HS-5 (cell line): ENCODE data around the gene LRP1B.

Source experiments
- DNase-seq: peaks from one replicate; pipeline ENCODE4 v3.0.0-alpha.2; 2012; ENCODE audit warnings: low read depth

Gene LRP1B

DNA sequence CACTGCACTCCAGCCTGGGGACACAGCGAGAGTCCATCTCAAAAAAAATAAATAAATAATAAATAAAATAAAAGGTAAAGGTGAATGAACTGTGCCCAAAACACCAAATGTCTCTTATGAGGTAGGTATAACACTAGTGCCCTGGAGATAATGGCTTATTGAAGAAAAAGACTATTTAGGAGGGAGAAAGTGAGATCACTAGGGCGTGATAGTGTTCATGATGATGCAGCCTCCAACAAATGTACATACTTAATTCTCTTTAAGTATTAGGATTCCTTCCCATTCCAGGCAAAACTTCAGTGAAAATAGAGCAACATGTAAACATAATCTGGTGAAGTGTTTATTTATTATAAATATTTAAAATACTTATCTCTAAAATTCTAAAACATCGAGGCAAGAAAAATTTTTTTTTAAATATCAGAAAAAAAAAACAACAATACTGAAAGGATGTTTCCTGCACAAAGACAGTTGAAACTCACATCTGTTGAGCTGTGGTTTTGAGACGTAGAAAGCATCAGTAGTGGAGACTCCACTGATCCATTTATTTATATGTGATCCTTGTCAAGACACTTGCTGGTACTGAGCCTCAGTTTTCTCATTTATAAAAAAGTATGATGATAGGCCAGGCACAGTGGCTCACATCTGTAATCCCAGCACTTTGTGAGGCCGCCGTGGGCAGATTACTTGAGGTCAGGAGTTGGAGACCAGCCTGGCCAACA is 183.3 kb downstream of the LRP1B start:
- DNase-seq, result no peak

DNA sequence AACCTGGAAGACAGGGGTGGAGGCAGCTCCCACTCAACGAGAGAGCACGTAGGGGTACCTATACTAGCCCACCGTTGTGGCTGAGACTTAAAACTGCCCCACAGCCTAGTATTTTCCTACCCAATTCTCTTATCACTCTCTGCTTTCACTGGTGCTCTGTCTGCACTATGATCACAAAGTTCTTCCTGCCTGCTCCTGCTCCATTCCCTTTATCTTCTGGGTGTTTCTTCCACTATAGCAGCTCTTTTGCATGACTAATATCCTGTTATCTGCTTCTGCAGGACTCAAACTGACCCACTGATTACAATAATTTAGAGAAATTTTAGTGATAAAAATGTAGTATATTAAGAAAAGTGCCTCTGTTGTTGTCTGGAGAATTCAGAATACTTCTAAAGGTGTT is 184.8 kb downstream of the LRP1B start:
- no peak for DNase-seq

DNA sequence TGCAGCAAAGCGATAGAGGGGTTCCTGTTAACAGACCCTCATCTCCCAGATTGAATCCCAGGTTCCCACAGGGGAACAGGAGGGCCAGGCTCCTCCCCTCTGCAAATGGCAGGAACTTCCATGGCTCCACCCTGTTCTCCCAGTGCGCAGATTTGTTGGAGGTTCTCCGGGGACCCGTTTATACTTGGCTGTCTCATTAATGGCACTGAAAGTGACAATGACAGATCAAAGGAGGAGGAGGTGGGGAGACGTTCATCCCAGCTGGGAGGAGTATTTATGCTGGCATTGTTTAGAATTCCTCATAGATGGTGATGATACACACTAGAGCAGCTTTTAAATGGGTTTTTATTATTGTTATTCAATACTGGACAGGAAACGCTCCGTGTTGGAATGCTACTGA is 186.9 kb downstream of the LRP1B start:
- no peak for DNase-seq

DNA sequence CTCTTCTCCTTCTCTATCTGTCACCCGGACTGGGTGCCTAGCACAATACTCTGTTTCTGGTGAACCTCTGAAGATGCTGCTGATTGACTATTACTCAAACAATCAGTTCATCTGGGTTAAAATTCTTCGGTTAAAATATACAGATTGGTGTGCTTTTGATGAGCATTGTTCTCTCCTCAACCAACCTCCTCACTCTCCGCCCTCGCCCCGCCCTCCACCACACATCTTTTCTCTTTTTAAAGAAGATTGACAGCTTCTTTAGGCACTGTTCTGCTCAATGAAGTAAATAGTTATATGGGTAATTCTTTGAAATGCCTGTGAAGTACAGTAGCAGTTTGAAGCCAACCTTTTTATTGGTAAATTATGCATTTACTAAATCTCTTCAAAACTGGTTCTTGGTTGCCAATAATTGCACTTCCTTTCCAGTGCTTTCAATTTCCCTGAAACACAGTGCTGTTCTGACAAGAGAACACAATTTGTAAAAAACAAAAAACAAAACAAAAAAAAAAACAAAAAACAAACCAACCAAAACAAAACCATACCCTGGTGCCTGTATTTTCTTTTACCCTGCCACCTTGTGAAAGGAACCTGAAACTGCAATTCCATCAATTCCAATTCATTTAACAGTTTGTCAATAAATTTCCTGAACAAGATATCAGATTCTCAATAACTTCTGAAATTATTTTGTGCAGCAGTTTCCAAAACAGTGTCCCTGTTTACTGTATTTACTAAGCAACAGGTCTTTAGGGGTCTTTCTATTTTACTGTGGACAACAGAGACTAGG is 188.6 kb downstream of the LRP1B start:
- DNase-seq, result no peak

DNA sequence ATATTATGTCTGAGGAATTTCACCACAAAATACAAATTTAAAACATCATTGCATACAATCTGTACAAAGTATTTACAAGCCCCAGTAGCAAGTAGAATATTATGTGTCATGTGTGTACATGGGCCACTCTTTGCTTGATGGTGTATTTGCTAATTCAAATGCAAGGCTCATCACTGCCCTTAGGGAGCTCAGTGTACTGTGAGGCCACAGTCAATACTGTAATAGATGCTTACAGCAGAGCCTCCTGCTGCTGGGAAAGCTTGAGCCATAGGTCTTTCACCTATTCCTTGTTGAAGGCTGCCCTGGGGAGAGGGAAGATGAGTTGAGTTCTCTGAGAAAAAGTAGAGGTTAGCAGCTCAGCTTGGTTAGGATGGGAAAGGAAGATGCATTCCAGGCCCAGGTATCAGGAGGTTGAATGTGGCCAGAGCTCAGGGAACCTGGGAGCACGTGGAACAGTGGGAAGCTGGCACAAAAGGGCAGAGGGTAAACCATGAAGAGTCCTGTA is 189.6 kb downstream of the LRP1B start:
- no peak for DNase-seq

DNA sequence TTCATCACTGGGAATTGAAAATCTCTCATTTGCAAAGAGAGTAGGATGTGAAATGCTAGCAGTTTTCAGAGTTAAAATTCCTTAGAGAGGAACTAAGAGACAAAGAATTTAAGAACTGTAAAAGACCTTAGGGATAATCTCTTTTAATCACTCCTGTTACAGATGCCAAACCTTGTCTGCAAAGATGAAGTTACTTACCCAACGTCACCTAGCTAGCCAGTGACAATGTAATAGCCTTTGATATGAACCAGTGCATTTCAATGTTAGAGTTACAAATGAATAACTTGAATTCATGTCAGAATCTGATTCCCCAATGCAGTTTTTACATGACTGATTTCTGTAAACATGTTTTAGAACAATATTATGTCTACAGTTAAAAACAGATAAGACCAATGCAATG is 190.1 kb downstream of the LRP1B start:
- DNase-seq, result no peak

DNA sequence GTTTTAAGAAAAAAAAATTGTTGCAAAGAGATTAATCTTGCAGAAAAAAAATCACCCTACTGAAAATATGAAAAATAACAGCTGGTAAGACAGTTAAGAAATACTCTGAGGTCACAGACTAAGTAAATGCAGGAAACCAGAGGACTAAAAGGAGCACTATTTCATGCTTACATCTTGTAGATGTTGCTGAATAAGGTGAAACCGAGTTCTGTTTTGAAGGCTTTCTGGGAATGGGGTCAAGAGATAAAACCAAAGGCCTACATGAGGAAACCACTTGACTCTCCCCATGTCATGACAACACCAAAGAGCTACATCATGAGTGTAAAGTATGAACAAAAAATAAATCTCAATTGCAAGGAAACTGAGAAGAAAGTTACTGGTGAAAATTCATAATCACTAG is 197.6 kb downstream of the LRP1B start:
- DNase-seq, result no peak

DNA sequence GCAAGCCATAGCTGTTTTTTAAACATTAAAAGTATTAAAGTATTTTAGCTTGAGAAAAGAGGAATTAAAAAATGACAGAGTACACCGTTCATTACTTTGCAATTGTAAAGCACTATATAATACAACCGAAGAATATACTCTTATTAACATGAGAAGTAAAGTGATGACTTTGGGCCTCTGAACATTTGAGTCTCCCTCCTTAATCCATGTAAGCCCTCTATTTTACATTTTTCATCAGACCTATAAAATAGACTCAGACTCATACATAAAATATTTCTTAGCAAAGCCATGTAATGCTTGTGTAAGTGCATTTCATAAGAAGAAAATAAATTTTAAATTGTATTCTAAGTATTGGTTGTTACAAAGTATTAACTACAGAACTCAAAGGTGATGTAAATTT is 198.6 kb downstream of the LRP1B start:
- DNase-seq, result no peak

DNA sequence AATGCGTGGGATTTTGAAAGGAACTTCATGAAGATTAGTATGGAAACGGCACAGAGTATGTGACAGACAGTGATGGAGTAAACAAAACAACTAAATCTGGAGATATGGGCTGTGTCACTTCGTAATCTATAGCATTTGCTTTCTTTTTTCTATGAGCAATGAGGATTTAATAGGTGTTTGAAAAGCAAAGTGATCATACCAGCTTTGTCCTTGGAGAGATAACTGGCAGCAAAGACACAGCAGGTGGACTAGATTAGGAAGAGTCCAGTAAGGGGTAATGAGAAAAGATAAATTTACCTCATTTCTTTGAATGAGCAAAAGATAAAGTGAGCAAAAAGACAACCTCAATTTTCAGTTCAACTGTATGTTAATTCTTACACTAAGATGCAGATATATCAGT is 199.0 kb downstream of the LRP1B start:
- DNase-seq, result no peak

DNA sequence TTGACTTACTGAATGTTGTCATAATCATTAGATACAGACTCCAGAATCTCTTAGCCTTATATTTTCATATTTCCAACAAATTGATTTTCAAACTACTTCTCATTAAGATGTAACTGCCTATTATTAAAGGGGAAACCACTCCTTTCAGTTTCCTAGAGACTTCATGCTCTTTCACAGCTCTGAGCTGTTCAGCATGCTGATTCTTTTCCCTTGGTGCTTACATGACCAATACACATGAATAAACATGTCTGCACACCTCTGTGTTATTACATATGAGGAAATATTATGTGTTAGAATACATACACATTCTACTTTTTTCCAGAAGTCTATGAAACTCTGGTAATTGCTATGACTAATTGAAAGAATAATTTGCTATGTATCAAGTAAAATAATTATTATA is 200.0 kb downstream of the LRP1B start:
- no peak for DNase-seq

DNA sequence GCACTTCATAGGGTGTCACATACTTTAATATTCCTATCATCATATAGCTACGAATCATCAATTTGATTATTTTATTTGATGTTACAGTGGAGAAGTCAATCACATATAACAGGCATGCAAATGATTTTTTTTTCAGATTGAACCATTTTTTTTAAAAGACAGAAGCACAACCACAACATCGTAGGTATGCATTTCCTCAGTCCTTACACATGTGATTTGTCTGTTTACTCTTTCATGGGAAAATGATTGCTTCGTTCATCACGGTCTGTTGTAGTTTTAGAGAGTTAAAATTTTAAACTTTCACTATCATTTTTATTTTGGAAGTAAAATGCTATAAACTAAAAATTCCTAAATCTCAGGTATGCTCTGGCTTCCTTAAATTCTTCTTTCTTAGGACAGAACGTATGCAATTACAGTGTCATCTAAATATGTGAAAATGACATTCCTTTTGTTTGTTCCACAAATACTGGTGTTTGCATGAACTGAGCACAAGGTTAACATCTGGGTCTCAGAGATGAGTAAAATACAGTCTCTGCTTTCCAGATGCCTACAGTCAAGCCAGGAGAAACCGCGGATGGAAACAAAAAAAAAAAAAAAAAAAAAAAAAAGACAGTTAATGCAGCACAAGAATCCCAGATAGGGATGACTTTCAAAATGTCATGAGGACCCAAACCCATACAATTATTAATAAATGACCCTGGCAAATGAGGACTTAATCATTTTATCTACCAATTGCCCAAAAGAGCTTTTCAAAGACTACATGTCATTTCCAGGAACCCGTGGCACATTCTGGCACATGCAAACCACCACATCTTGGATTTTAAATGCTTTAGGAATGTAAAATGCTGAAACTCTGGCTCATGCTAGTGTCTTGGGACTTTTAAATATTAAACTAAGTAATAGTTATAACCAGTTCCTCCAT is 201.2 kb downstream of the LRP1B start:
- no peak for DNase-seq

DNA sequence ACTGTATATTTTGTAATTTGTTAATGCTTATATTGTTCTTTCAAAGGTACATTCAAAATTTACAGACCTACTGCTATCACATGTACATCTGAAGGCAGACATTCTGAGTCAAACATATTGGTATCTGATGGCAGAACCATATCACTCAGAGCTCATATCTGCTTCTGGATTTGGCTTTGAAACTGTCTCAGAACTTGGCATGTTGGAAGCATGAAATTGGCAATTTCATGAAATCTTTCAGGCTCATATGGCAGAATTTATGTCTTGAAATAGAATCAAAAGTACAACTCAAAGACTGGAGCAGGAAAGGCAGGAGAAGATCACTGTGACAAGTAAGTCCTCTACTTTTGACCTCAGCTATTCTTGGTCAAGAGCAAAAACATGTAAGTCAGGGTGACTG is 202.3 kb downstream of the LRP1B start:
- DNase-seq, result no peak

DNA sequence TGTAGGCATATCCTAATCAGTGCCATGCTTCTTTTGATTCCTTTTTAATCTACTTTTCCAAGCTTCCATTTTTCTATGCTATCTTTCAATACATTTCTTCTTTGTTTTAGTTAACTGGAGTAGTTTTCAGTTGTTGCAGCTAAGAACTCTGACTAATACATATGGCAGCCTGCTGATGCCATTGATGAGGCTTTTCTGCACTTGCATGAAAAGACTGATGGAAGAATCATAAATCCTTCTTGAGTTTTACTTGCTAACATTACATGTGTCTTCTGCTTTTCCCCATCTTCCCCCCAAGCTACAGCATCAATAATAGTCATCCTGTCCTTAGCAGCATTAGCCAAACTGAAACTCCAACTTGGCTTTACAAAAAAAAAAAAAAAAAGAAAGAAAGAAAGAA is 203.3 kb downstream of the LRP1B start:
- DNase-seq, result no peak

DNA sequence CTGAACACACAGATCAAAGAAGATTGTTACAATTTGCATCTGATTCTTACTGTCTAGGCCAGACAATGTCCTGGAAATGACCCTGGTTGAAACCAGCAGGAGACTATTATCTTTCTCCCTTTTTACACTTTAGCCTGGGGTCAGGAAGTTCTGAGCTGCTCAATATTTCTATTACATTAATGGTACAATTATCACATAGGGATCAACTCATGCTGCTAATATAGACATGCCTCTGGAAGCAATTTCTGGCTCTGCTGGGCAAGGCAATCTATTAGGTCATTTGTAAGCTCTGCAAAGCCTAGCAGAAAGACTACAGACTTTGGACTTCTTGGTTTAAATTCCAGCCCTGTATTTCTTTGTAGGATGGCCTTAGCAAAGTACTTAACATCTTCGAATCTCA is 205.3 kb downstream of the LRP1B start:
- no peak for DNase-seq

DNA sequence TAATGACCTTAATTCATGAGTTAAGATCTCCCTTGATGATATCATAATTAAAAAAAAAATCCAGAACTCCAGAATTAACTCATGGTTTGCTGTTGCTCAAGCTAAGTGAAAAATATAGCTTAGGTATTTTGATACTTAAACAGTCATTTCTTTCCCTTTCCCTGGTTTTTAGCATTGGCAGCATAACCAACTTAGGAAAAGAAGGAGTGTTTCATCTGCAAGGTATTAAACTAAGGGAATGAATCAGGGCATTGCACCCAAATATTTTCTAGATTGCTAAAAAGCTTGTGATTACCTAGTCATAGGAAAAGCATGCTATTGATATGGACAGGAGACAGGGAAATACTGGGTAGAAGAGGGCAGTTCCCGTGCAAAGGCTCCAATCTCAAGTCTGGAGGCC is 207.2 kb downstream of the LRP1B start:
- peak; percentile 76 for DNase-seq

DNA sequence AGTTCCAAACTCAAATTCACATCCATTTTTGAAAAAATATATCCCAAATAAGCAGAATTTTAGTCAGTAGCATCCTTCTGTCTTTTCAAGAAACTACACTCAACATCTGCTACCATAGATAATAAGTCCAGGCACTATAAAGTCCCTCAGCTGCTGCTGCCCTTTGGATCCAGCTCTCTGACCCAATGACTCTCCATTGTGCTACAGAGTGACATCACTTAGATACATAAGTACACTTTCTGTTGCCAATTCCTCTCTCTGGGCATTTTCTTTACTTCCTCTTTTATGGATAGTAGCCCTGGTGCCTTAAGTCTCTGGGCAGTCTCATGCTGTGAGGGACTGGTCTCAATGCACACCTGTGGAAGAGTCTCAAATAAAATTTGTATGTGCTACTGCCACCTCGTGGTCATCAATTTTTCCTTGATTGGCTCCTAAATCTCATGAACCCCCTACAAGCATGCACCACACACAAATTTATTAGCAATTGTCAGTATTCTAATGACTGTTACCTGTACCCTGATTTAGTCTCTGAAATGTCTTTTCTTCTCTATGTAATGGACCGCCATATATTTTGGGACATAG is 219.2 kb downstream of the LRP1B start:
- DNase-seq, result no peak

DNA sequence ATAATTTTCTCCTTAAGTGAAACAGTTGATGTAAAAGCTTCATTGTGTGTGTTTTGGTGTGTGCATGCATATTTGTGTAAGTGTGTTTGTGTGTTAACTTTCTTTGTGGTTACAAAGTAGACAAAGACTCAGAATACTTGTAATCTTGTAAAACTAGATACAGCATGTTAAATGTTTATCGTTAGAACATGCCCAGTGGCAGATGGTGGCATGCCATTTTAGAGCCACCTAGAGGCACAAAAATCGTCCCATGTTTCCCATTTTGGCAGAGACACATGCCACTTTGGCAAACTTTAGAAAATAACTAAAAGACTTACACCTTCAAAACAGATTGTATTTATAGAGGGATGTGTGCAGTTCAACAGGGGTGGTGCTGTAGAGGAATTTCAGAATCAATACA is 224.1 kb downstream of the LRP1B start:
- no peak for DNase-seq

DNA sequence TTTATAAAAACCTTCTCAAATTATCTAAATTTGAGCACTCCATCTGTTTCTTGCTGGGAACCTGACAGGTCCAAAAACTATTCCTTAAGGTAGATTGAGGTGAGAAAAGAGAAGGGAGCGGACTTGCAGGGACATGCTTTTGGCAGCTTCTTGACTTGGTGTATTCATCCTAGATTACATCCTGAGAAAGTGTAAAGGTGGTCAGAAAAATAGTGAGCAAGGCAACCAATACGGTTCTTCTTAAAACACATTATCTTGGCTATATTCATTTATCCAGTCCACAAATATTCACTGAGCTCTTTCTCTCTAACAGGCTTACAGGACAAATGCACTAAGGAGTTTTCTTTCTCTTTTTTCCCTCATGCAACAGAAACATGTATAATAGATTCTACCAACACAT is 230.0 kb downstream of the LRP1B start:
- DNase-seq, result no peak

DNA sequence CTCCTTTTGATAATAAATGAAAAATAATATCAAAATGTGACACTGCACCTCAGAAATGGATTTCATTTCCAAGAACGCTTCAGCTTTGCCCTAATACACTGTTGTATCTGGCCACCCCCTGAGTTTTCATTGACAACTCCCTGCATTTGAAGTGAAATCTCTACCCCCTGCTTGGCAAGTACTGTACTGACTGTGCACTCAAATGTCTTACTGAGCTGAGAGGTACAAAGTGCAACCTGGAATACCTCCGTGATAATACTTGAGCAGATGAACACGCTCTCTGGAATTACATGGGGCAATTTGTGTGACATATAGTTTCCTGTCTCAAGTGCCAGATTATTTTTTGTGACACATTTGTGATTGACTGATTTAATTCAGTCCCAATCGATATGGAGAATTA is 231.1 kb downstream of the LRP1B start:
- no peak for DNase-seq

DNA sequence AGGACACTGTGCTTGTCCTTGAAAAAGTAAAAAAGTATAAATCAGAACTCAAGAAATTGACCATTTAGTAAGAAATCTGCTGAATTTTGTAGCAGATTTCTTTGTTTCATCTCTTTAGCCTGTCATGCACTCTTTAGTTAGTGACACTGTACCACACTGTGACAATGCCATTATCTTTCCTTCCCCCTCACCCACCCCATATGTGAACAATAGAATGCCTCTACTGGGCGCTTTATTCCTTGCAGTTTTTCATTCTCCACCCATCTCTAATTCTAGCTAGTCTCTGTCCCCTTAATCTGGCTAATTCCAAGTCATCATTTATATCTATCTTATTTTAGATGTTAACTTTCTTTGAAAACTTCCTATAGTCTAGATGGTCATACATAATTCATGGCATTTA is 241.0 kb downstream of the LRP1B start:
- DNase-seq, result no peak

DNA sequence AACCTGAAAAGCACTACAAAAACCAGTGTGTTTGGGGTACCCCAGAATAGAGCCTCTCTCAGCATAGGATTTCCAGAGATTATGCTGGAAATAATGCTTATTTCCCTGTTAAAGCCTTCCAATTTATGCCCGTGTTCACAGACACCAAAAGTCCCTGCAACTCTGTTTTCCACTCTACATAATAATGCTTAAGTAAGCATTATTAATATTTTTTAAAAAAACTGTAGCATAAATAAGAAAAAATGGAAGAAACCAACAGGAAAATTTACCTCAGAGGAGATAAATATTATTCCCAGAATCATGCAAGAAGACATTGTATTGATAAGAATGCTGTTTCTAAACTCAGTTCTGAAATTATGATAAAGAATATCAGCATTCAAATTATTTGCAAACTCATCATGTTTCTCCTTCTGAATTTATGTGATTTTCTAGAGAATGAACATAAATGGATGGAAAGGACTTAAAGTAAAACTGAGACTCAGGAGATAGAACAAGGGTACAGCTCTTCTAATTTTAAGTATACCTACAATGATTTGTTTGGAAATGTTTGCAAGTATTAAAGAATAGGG is 241.7 kb downstream of the LRP1B start:
- no peak for DNase-seq

DNA sequence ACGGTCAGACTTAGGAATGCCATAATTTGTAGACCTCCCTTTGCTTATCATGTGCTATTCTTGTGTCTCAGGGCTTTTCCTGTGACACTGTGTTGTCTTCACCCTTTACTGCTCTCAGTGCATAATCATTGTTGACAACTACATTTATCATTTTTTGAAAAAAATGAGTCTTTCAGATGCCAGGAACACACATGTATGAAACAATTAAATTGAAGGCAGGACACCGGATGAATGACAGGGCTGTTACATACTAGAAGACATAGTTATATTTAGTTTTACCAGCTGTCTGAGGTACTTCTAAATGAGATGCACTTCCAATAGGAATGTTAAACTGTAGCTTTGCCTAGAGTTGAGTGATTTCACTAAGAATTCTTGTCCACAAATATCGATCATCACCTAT is 243.5 kb downstream of the LRP1B start:
- no peak for DNase-seq
